ENCODE data around the gene HIC2. TPM values are rescaled to one million over a fixed set of nuclear protein-coding genes. Genes with fewer than 3 reads are reported as not detected.
A peak's percentile ranks its signal among the peaks of the same experiment; 100 is the strongest.

The HIC2 gene
- polyA plus RNA-seq, 3 donors, result 0.34 to 3.9 (median 0.36) TPM

DNA sequence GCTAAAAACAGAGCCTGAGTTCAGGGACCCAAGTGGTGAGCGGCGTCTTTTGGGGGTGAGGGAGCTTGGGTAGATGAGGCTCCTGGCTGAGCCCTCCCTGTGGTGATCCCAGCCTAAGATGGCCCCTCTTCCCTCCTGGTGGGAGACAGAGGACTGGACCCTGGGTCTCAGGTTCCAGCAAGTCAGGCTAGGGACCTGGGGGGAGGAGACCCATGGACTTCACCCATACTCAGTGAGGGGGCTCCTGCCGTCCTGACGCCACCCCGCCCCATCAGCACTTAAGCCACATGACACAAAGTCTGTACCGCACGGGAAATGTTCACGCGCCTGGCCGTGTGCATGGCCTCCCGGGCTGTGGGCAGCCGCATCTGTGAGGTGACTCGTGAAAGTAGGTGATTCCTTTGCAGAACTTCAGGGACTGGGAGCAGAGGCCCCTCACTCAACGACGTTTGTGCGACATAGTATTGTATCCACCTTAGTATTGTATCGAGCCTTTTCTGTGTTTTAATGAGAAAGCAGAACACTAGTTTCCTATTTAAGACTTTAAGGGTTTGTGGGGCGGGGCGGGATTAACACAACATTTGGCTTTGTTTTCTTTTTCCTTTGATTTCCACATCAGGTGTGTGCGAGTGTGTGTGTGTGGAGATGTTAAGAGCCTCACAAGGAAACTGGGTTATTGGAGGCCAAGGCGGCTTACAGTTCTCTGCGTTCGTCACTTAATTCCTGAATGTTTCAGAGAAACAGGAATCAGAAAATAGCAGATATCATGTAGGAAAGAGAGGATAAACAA lies 31.7 kb downstream of the HIC2 start:
- Histone ChIP-seq H3K4me2 (replicated peaks; ENCODE audit: extremely low read depth, low read length, poor library complexity, severe bottlenecking) (no peak overlapping the region), H2AFZ (ENCODE audit: insufficient read depth, low read depth, low read length, poor library complexity, severe bottlenecking) (no peak overlapping the region), H3K79me2 (ENCODE audit: insufficient read depth, low read length) (peaks cover 8% of the 10 kb centered on the region), H4K20me1 (ENCODE audit: insufficient read depth, low read length) (peaks cover 2% of the 10 kb centered on the region), H3K9me3 (replicated peaks in 1 of 2; ENCODE audit: control insufficient read depth in 1 of 2, insufficient read depth in 1 of 2, low read length in 2 of 2) (no peaks in the 10 kb centered on the region), H3K27ac (ENCODE audit: low read depth in 1 of 2, low read length in 2 of 2) (no peak overlapping the region), H3K4me1 (ENCODE audit: control insufficient read depth in 1 of 2, insufficient read depth in 2 of 2, low read length in 2 of 2) (no peaks in the 10 kb centered on the region), H3K4me3 (replicated peaks in 1 of 3; ENCODE audit: low read depth in 2 of 3, low read length in 3 of 3) (no peak overlapping the region), H3K36me3 (replicated peaks in 1 of 2; ENCODE audit: control insufficient read depth in 1 of 2, insufficient read depth in 2 of 2, low read length in 2 of 2) (peaks cover 23 to 42% of the 10 kb centered on the region in 2 donors), H3K9ac (ENCODE audit: insufficient read depth, low read length, poor library complexity, severe bottlenecking) (no peak overlapping the region), H3K27me3 (ENCODE audit: control insufficient read depth in 2 of 2, insufficient read depth in 2 of 2, low read length in 2 of 2) (no peaks in the 10 kb centered on the region)
- DNase-seq, result no peak
- intact Hi-C loops (cut with micrococcal nuclease), result no loop called here
- Mint-ChIP-seq H3K27ac (no peak overlapping the region), H3K9me3 (no peaks in the 10 kb centered on the region), H3K27me3 (ENCODE audit: low read depth in 3 of 3) (no peaks in the 10 kb centered on the region), H3K36me3 (peaks cover 23 to 49% of the 10 kb centered on the region in 2 donors), H3K4me3 (no peak overlapping the region), H3K4me1 (no peaks in the 10 kb centered on the region)
- TF ChIP-seq, protein P1, sequence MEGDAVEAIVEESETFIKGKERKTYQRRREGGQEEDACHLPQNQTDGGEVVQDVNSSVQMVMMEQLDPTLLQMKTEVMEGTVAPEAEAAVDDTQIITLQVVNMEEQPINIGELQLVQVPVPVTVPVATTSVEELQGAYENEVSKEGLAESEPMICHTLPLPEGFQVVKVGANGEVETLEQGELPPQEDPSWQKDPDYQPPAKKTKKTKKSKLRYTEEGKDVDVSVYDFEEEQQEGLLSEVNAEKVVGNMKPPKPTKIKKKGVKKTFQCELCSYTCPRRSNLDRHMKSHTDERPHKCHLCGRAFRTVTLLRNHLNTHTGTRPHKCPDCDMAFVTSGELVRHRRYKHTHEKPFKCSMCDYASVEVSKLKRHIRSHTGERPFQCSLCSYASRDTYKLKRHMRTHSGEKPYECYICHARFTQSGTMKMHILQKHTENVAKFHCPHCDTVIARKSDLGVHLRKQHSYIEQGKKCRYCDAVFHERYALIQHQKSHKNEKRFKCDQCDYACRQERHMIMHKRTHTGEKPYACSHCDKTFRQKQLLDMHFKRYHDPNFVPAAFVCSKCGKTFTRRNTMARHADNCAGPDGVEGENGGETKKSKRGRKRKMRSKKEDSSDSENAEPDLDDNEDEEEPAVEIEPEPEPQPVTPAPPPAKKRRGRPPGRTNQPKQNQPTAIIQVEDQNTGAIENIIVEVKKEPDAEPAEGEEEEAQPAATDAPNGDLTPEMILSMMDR (IDR thresholded peaks at IDR 0.05), result no peak
- WGBS (ENCODE audit: insufficient coverage), result 91% methylated on average over 11 of the region's 23 CpGs

DNA sequence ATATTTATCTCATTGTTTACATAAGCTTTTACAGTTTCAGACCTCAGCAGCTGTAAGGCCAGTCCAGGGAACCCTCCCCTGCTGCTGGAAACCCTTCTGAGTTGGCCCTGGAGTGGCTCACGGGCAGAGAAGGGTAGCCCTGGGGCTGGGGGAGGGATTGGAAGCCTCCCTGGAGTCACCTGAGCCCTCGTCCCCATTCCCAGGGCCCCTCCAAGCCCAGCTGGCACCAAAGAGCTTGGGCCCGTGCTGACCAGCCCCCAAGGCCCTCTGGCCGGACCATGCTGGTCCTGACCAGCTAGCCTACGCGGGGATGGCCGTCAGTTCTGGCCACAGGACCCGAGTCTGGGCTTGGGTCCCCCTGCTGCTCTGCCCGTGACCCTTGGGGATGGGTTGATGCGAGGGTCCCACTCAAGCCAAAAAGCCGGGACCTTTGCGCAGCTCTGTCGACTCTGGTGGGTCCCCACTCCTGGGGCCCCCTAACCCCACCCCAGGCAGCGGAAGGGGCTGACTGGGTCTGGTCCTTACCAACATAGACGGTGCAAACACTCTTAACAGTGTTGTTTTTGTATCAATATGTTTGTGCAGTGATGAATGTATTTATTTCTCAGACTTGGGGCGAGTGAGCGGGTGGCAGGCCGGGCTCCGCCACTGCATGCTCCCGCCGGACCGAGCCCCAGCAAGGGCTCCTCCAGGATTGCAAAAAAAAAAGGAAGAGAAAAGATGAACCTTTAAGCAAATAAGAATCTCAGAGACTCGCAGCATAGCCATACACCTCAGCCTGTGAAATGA lies 32.6 kb downstream of the HIC2 start:
- Histone ChIP-seq H3K4me1 (ENCODE audit: control insufficient read depth in 1 of 2, insufficient read depth in 2 of 2, low read length in 2 of 2) (no peaks in the 10 kb centered on the region), H3K36me3 (replicated peaks in 1 of 2; ENCODE audit: control insufficient read depth in 1 of 2, insufficient read depth in 2 of 2, low read length in 2 of 2) (peaks cover 21 to 33% of the 10 kb centered on the region in 2 donors), H3K4me3 (replicated peaks in 1 of 3; ENCODE audit: low read depth in 2 of 3, low read length in 3 of 3) (no peak overlapping the region), H3K27me3 (ENCODE audit: control insufficient read depth in 2 of 2, insufficient read depth in 2 of 2, low read length in 2 of 2) (no peaks in the 10 kb centered on the region), H3K79me2 (ENCODE audit: insufficient read depth, low read length) (peaks cover under 1% of the 10 kb centered on the region), H3K27ac (ENCODE audit: low read depth in 1 of 2, low read length in 2 of 2) (no peak overlapping the region), H4K20me1 (ENCODE audit: insufficient read depth, low read length) (no peaks in the 10 kb centered on the region), H3K9me3 (replicated peaks in 1 of 2; ENCODE audit: control insufficient read depth in 1 of 2, insufficient read depth in 1 of 2, low read length in 2 of 2) (no peaks in the 10 kb centered on the region), H2AFZ (ENCODE audit: insufficient read depth, low read depth, low read length, poor library complexity, severe bottlenecking) (no peak overlapping the region), H3K9ac (ENCODE audit: insufficient read depth, low read length, poor library complexity, severe bottlenecking) (no peak overlapping the region), H3K4me2 (replicated peaks; ENCODE audit: extremely low read depth, low read length, poor library complexity, severe bottlenecking) (no peak overlapping the region)
- 98% methylated on average over 17 of the region's 23 CpGs for WGBS (ENCODE audit: insufficient coverage)
- no peaks in the 10 kb centered on the region for H3K4me1 Mint-ChIP-seq
- peaks cover 0 to 1% (median 0%) of the 10 kb centered on the region in 3 donors for H3K27me3 Mint-ChIP-seq (ENCODE audit: low read depth in 3 of 3)
- TF ChIP-seq, protein P1 (IDR thresholded peaks at IDR 0.05), result no peak
- H3K27ac Mint-ChIP-seq, result peak overlapping the region in 1 of 7 donors; percentile 41
- peaks cover 20 to 45% of the 10 kb centered on the region in 2 donors for H3K36me3 Mint-ChIP-seq
- H3K9me3 Mint-ChIP-seq, result no peaks in the 10 kb centered on the region
- intact Hi-C loops (cut with micrococcal nuclease), result no loop called here
- no peak for DNase-seq
- H3K4me3 Mint-ChIP-seq, result no peak overlapping the region
